ENCODE data around the gene CSTF2T. TPM values are rescaled to one million over a fixed set of nuclear protein-coding genes. Genes with fewer than 3 reads are reported as not detected.

Gene CSTF2T
- total RNA-seq, 1 experiment from 2014 or later = 27.5 TPM

- H3K4me1 Mint-ChIP-seq = peaks cover 2% of the 10 kb centered on the region
- TF ChIP-seq ZNF263 (CRISPR knock-in tag; IDR thresholded peaks at IDR 0.05; ENCODE audit: low read depth) (no peak), E2F1 (CRISPR knock-in tag; IDR thresholded peaks at IDR 0.05) (no peak), USF1 (CRISPR knock-in tag; IDR thresholded peaks at IDR 0.05) (no peak), FOXJ3 (CRISPR knock-in tag; IDR thresholded peaks at IDR 0.05; ENCODE audit: borderline replicate concordance) (no peak), CREB1 (CRISPR knock-in tag; IDR thresholded peaks at IDR 0.05) (no peak)
- ATAC-seq (no peak), DNase-seq (ENCODE audit: low spot score) (no peak)
- peak overlapping the region; percentile 67 for H3K27ac Mint-ChIP-seq
- H3K27me3 Mint-ChIP-seq (ENCODE audit: low read depth) = no peaks in the 10 kb centered on the region
- no peaks in the 10 kb centered on the region for H3K36me3 Mint-ChIP-seq
- ChIA-PET POLR2A (no interaction called here), CTCF (no interaction called here)
- no peak overlapping the region for H3K4me3 Mint-ChIP-seq
- H3K9me3 Mint-ChIP-seq = no peaks in the 10 kb centered on the region
Measured at GRCh38 chr10:51651063-51651462, 48.3 kb downstream of the CSTF2T start.

- Mint-ChIP-seq H3K36me3 (no peaks in the 10 kb centered on the region), H3K9me3 (no peaks in the 10 kb centered on the region), H3K4me3 (no peak overlapping the region), H3K27me3 (ENCODE audit: low read depth) (no peaks in the 10 kb centered on the region), H3K27ac (0 out of 2 replicates have a peak overlapping the region, but pooled peaks have one; percentile 51), H3K4me1 (peaks cover 2% of the 10 kb centered on the region)
- ChIA-PET POLR2A (no interaction called here), CTCF (no interaction called here)
- no peak for ATAC-seq
- TF ChIP-seq USF1 (CRISPR knock-in tag; IDR thresholded peaks at IDR 0.05) = no peak
- no peak for DNase-seq (ENCODE audit: low spot score)
Measured at GRCh38 chr10:51649064-51649463, 50.3 kb downstream of the CSTF2T start.

All from WTC11 (cell line).